ENCODE data around the gene FILIP1L.

DNA sequence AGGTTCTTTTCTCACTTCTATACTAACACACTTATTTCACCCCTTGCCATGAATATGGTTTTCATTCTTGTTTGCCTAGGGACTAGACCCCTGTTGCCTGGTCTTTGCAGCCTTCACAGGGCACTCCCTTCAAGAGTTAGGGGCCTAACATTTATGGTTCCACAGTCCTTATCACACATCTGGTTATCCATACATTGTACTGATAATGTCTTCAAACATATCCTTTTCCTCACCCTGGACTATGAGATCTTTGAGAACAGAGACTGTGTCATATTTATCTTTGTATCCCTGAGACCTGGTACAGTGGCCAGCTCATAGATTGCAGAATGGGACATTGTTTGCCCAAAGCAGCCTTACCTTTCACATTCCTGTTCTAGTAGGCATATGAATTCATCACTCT lies 190.4 kb downstream of the FILIP1L start:
- TF ChIP-seq, protein P1, sequence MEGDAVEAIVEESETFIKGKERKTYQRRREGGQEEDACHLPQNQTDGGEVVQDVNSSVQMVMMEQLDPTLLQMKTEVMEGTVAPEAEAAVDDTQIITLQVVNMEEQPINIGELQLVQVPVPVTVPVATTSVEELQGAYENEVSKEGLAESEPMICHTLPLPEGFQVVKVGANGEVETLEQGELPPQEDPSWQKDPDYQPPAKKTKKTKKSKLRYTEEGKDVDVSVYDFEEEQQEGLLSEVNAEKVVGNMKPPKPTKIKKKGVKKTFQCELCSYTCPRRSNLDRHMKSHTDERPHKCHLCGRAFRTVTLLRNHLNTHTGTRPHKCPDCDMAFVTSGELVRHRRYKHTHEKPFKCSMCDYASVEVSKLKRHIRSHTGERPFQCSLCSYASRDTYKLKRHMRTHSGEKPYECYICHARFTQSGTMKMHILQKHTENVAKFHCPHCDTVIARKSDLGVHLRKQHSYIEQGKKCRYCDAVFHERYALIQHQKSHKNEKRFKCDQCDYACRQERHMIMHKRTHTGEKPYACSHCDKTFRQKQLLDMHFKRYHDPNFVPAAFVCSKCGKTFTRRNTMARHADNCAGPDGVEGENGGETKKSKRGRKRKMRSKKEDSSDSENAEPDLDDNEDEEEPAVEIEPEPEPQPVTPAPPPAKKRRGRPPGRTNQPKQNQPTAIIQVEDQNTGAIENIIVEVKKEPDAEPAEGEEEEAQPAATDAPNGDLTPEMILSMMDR (IDR thresholded peaks at IDR 0.05): no peak
- TF ChIP-seq POLR2AphosphoS5 (IDR thresholded peaks at IDR 0.05): no peak

Measured in stomach (tissue), 4 donors.